HepG2 (cell line): ENCODE measurements around the gene DYNC2I2. TPM values are rescaled to one million over a fixed set of nuclear protein-coding genes. Genes with fewer than 3 reads are reported as not detected.
A peak's percentile ranks its signal among the peaks of the same experiment; 100 is the strongest.

Experiments used
- CHD4 ChIP-seq: fragments of 200-600 bp; sonication (generic); IDR thresholded peaks from 2 replicates; pipeline ENCODE4 v1.7.0; 2017; ENCODE audit warnings: mild to moderate bottlenecking, low read length, borderline replicate concordance
- DPF2 ChIP-seq: sonication (generic); formaldehyde crosslinking; IDR thresholded peaks from 2 replicates; pipeline ENCODE4 v1.4.0; 2020; ENCODE audit warnings: mild to moderate bottlenecking, low read depth, missing genetic modification reagents, borderline replicate concordance
- FOSL2 ChIP-seq: sonication (generic); formaldehyde crosslinking; IDR thresholded peaks from 2 replicates; pipeline ENCODE4 v1.4.0; 2020; ENCODE audit warnings: missing genetic modification reagents
- FOXA1 ChIP-seq, 2 experiments: fragments of 450-650 bp in 1 of 2; sonication (generic) in 1 of 2; formaldehyde crosslinking in 1 of 2; IDR thresholded peaks; 2 replicates each; pipeline versions ENCODE4 v1.4.0 to v1.6.1; 2016 to 2020; ENCODE audit warnings: missing genetic modification reagents in 1 of 2
- MAF1 ChIP-seq: sonication (generic); formaldehyde crosslinking; IDR thresholded peaks from 2 replicates; pipeline ENCODE4 v1.5.0; 2020; ENCODE audit warnings: missing genetic modification reagents, borderline replicate concordance
- NFE2L1 ChIP-seq: sonication (generic); formaldehyde crosslinking; IDR thresholded peaks from 2 replicates; pipeline ENCODE4 v1.4.0; 2020; ENCODE audit warnings: missing genetic modification reagents, mild to moderate bottlenecking, borderline replicate concordance
- NR2F6 ChIP-seq, 2 experiments: IDR thresholded peaks; 2 replicates each; pipeline ENCODE4 v1.6.1; 2016; ENCODE audit warnings: antibody characterized with exemption in 1 of 2, mild to moderate bottlenecking in 1 of 2
- RBFOX2 ChIP-seq: fragments of 200-400 bp; formaldehyde crosslinking; IDR thresholded peaks from 2 replicates; pipeline ENCODE4 v1.6.1; 2017; ENCODE audit warnings: low read depth, mild to moderate bottlenecking, low read length
- RFX1 ChIP-seq: fragments of 450-650 bp; IDR thresholded peaks from 2 replicates; pipeline ENCODE4 v1.6.1; 2017
- SRSF9 ChIP-seq: fragments of 200-400 bp; formaldehyde crosslinking; IDR thresholded peaks from 2 replicates; pipeline ENCODE4 v1.6.1; 2018; ENCODE audit warnings: borderline replicate concordance, mild to moderate bottlenecking, low read depth, low read length; ENCODE audit not compliant: insufficient read depth, poor library complexity, severe bottlenecking
- SUZ12 ChIP-seq: fragments of 150-350 bp; IDR thresholded peaks from 2 replicates; pipeline ENCODE4 v1.6.1; 2014; ENCODE audit warnings: low read depth, low read length
- YEATS4 ChIP-seq: sonication (generic); formaldehyde crosslinking; IDR thresholded peaks from 2 replicates; pipeline ENCODE4 v1.4.0; 2020; ENCODE audit warnings: missing genetic modification reagents, borderline replicate concordance
- ZNF180 ChIP-seq: sonication (generic); formaldehyde crosslinking; IDR thresholded peaks from 2 replicates; pipeline ENCODE4 v1.4.0; 2020; ENCODE audit warnings: low read depth, missing genetic modification reagents, borderline replicate concordance
- ZNF468 ChIP-seq: sonication (generic); formaldehyde crosslinking; IDR thresholded peaks from 2 replicates; pipeline ENCODE4 v1.8.0; 2022; ENCODE audit warnings: mild to moderate bottlenecking, moderate library complexity, missing genetic modification reagents
- ZNF547 ChIP-seq: sonication (generic); formaldehyde crosslinking; IDR thresholded peaks from 2 replicates; pipeline ENCODE4 v1.5.1; 2020; ENCODE audit warnings: mild to moderate bottlenecking, missing genetic modification reagents
- ZNF619 ChIP-seq: sonication (generic); formaldehyde crosslinking; IDR thresholded peaks from 2 replicates; pipeline ENCODE4 v1.4.0; 2020; ENCODE audit warnings: mild to moderate bottlenecking, missing genetic modification reagents
- ZNF747 ChIP-seq: sonication (generic); formaldehyde crosslinking; IDR thresholded peaks from 2 replicates; pipeline ENCODE4 v1.8.1; 2023; ENCODE audit warnings: missing genetic modification reagents, mild to moderate bottlenecking, borderline replicate concordance
- ZZZ3 ChIP-seq: sonication (generic); formaldehyde crosslinking; IDR thresholded peaks from 2 replicates; pipeline ENCODE4 v1.4.0; 2020; ENCODE audit warnings: missing genetic modification reagents, mild to moderate bottlenecking, borderline replicate concordance
- polyA plus RNA-seq, 8 experiments: library from polyadenylated mRNA; depleted of rRNA in 3 of 8; stranded (reverse) in 7 of 8; unstranded in 1 of 8; fragments of >200 nt; fragmentation: Illumina TruSeq in 4 of 8; extraction: Trizol in 4 of 8; gene quantifications; 2 replicates each; pipeline versions ENCODE4 v1.2.1 to v1.2.3, GENCODE V29; 2011 to 2016; ENCODE audit warnings: low read depth in 4 of 8, missing spikeins in 1 of 8, mixed read lengths in 1 of 8; ENCODE audit not compliant: insufficient read depth in 1 of 8
- total RNA-seq, 5 experiments: library from RNA; depleted of rRNA; stranded (reverse); fragments of >200 nt; fragmentation: Illumina TruSeq; extraction: Trizol; gene quantifications; 2 replicates each; pipeline ENCODE4 v1.2.3, GENCODE V29; 2016; ENCODE audit warnings: low read depth in 1 of 5
- TF ChIP-seq, protein P1 (sequence below): sonication (generic); formaldehyde crosslinking; conservative IDR thresholded peaks from 2 replicates; pipeline ENCODE4 v1.4.0; 2020; ENCODE audit warnings: mild to moderate bottlenecking, missing genetic modification reagents, moderate library complexity
- TF ChIP-seq, protein P2 (sequence below): sonication (generic); formaldehyde crosslinking; IDR thresholded peaks from 2 replicates; pipeline ENCODE4 v1.4.0; 2020; ENCODE audit warnings: missing genetic modification reagents
- TF ChIP-seq, protein P3 (sequence below): sonication (generic); formaldehyde crosslinking; IDR thresholded peaks from 2 replicates; pipeline ENCODE4 v1.4.0; 2020; ENCODE audit warnings: mild to moderate bottlenecking, missing genetic modification reagents
- TF ChIP-seq, protein P4 (sequence below): sonication (generic); formaldehyde crosslinking; IDR thresholded peaks from 2 replicates; pipeline ENCODE4; 2020; ENCODE audit warnings: missing genetic modification reagents, mild to moderate bottlenecking, borderline replicate concordance

DYNC2I2 gene
- total and polyA plus RNA-seq, 2 of the 13 experiments (the other 11 are each of a cell fraction or from before 2014, with no cell fraction given) = 13.7 to 40.2 TPM

DNA sequence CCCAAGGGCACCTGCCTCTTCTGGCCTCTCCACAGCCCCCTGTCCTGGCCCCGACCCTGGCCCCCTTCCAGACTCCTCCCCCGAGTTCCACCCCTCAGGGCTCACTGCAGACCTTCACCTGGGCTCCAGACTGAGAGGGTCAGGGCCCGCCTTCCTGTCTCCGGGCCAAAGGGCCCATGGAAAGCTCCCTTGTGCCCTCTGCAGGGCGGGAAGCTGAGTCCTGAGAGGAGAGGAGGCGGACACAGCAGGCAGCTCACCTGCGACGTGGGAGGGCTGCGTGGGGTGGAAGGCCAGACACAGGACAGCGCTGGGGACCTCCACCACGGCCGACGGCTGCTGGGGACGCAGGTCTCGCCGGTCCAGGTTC lies 20.6 kb downstream of the DYNC2I2 start (continued):
- TF ChIP-seq, protein P1, sequence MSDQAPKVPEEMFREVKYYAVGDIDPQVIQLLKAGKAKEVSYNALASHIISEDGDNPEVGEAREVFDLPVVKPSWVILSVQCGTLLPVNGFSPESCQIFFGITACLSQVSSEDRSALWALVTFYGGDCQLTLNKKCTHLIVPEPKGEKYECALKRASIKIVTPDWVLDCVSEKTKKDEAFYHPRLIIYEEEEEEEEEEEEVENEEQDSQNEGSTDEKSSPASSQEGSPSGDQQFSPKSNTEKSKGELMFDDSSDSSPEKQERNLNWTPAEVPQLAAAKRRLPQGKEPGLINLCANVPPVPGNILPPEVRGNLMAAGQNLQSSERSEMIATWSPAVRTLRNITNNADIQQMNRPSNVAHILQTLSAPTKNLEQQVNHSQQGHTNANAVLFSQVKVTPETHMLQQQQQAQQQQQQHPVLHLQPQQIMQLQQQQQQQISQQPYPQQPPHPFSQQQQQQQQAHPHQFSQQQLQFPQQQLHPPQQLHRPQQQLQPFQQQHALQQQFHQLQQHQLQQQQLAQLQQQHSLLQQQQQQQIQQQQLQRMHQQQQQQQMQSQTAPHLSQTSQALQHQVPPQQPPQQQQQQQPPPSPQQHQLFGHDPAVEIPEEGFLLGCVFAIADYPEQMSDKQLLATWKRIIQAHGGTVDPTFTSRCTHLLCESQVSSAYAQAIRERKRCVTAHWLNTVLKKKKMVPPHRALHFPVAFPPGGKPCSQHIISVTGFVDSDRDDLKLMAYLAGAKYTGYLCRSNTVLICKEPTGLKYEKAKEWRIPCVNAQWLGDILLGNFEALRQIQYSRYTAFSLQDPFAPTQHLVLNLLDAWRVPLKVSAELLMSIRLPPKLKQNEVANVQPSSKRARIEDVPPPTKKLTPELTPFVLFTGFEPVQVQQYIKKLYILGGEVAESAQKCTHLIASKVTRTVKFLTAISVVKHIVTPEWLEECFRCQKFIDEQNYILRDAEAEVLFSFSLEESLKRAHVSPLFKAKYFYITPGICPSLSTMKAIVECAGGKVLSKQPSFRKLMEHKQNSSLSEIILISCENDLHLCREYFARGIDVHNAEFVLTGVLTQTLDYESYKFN (CRISPR knock-in tag) = peak; percentile 62; the same call in 1 of the 2 replicates
- no peak; the same call in 1 of the 2 replicates for TF ChIP-seq ZNF619
- no peak for TF ChIP-seq ZNF180 (CRISPR knock-in tag)
- no peak for TF ChIP-seq NR2F6 (IDR thresholded peaks at IDR 0.05)
- TF ChIP-seq NR2F6 (CRISPR knock-in tag; IDR thresholded peaks at IDR 0.05) = no peak; the same call in 1 of the 2 replicates
- TF ChIP-seq MAF1 = no peak; the same call in 1 of the 2 replicates
- no peak for TF ChIP-seq SUZ12
- no peak for TF ChIP-seq ZNF747 (CRISPR knock-in tag)
- no peak; the same call in 1 of the 2 replicates for TF ChIP-seq FOSL2
- no peak for TF ChIP-seq ZZZ3 (CRISPR knock-in tag)
- TF ChIP-seq, protein P2, sequence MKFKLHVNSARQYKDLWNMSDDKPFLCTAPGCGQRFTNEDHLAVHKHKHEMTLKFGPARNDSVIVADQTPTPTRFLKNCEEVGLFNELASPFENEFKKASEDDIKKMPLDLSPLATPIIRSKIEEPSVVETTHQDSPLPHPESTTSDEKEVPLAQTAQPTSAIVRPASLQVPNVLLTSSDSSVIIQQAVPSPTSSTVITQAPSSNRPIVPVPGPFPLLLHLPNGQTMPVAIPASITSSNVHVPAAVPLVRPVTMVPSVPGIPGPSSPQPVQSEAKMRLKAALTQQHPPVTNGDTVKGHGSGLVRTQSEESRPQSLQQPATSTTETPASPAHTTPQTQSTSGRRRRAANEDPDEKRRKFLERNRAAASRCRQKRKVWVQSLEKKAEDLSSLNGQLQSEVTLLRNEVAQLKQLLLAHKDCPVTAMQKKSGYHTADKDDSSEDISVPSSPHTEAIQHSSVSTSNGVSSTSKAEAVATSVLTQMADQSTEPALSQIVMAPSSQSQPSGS (CRISPR knock-in tag) = no peak
- TF ChIP-seq RBFOX2 = no peak; the same call in 1 of the 2 replicates
- no peak for TF ChIP-seq CHD4
- TF ChIP-seq ZNF468 (CRISPR knock-in tag) = no peak
- TF ChIP-seq, protein P3, sequence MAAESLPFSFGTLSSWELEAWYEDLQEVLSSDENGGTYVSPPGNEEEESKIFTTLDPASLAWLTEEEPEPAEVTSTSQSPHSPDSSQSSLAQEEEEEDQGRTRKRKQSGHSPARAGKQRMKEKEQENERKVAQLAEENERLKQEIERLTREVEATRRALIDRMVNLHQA (CRISPR knock-in tag) = no peak
- no peak for TF ChIP-seq RFX1
- TF ChIP-seq SRSF9 = no peak
- no peak for TF ChIP-seq NFE2L1
- TF ChIP-seq DPF2 (CRISPR knock-in tag) = no peak
- TF ChIP-seq ZNF547 (CRISPR knock-in tag) = no peak
- TF ChIP-seq FOXA1 (IDR thresholded peaks at IDR 0.05) = no peak
- no peak for TF ChIP-seq FOXA1 (CRISPR knock-in tag; IDR thresholded peaks at IDR 0.05)
- no peak for TF ChIP-seq YEATS4 (CRISPR knock-in tag)
- TF ChIP-seq, protein P4, sequence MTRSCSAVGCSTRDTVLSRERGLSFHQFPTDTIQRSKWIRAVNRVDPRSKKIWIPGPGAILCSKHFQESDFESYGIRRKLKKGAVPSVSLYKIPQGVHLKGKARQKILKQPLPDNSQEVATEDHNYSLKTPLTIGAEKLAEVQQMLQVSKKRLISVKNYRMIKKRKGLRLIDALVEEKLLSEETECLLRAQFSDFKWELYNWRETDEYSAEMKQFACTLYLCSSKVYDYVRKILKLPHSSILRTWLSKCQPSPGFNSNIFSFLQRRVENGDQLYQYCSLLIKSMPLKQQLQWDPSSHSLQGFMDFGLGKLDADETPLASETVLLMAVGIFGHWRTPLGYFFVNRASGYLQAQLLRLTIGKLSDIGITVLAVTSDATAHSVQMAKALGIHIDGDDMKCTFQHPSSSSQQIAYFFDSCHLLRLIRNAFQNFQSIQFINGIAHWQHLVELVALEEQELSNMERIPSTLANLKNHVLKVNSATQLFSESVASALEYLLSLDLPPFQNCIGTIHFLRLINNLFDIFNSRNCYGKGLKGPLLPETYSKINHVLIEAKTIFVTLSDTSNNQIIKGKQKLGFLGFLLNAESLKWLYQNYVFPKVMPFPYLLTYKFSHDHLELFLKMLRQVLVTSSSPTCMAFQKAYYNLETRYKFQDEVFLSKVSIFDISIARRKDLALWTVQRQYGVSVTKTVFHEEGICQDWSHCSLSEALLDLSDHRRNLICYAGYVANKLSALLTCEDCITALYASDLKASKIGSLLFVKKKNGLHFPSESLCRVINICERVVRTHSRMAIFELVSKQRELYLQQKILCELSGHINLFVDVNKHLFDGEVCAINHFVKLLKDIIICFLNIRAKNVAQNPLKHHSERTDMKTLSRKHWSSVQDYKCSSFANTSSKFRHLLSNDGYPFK = no peak
